Measurements from ENCODE around the gene GNAI1. TPM values are rescaled to one million over a fixed set of nuclear protein-coding genes. Genes with fewer than 3 reads are reported as not detected.

GNAI1 gene
- total RNA-seq, 4 donors from 2014 or later = 17.2 to 74.0 (median 38.2) TPM

- TF ChIP-seq POLR2A (IDR thresholded peaks at IDR 0.05) (no peak), CTCF (IDR thresholded peaks at IDR 0.05) (no peak)
- Histone ChIP-seq H3K9me3 (no peaks in the 10 kb centered on the region), H3K4me3 (no peak overlapping the region), H3K36me3 (no peaks in the 10 kb centered on the region), H3K27ac (no peak overlapping the region), H3K4me1 (no peaks in the 10 kb centered on the region), H3K27me3 (no peaks in the 10 kb centered on the region)
- intact Hi-C loops (cut with DNase I; ENCODE audit: low total_unique reads) = no loop called here
- no peak for DNase-seq
Measured at GRCh38 chr7:80204454-80204853, 69.8 kb downstream of the GNAI1 start.

- H3K27me3 ChIP-seq = no peaks in the 10 kb centered on the region
- intact Hi-C loops (cut with DNase I; ENCODE audit: low total_unique reads) = no loop called here
- H3K4me1 ChIP-seq = no peaks in the 10 kb centered on the region
- no peak overlapping the region for H3K27ac ChIP-seq
- no peaks in the 10 kb centered on the region for H3K9me3 ChIP-seq
- TF ChIP-seq POLR2A (IDR thresholded peaks at IDR 0.05) (no peak), CTCF (IDR thresholded peaks at IDR 0.05) (no peak)
- H3K36me3 ChIP-seq = no peaks in the 10 kb centered on the region
- no peak for DNase-seq
- H3K4me3 ChIP-seq = no peak overlapping the region
Measured at GRCh38 chr7:80204919-80205318, 70.3 kb downstream of the GNAI1 start.

GRCh38 chr7:80206763-80207162, 72.1 kb downstream of the GNAI1 start:
- intact Hi-C loops (cut with DNase I; ENCODE audit: low total_unique reads) = no loop called here

GRCh38 chr7:80207501-80207900, 72.9 kb downstream of the GNAI1 start:
- no peak for DNase-seq
- Histone ChIP-seq H3K27me3 (no peaks in the 10 kb centered on the region), H3K9me3 (no peaks in the 10 kb centered on the region), H3K4me3 (no peak overlapping the region), H3K4me1 (no peaks in the 10 kb centered on the region), H3K36me3 (no peaks in the 10 kb centered on the region), H3K27ac (no peak overlapping the region)
- TF ChIP-seq POLR2A (IDR thresholded peaks at IDR 0.05) (no peak), CTCF (IDR thresholded peaks at IDR 0.05) (no peak)
- intact Hi-C loops (cut with DNase I; ENCODE audit: low total_unique reads) = no loop called here

More at GRCh38 chr7:80206763-80207162, 72.1 kb downstream of the GNAI1 start:
- TF ChIP-seq POLR2A (IDR thresholded peaks at IDR 0.05) = no peak
- no peak for TF ChIP-seq CTCF (IDR thresholded peaks at IDR 0.05)
- Histone ChIP-seq H3K9me3 (no peaks in the 10 kb centered on the region), H3K36me3 (no peaks in the 10 kb centered on the region), H3K27ac (no peak overlapping the region), H3K4me1 (no peaks in the 10 kb centered on the region), H3K4me3 (no peak overlapping the region), H3K27me3 (no peaks in the 10 kb centered on the region)
- DNase-seq = no peak

- Histone ChIP-seq H3K4me3 (no peak overlapping the region), H3K27me3 (no peaks in the 10 kb centered on the region), H3K36me3 (no peaks in the 10 kb centered on the region), H3K27ac (no peak overlapping the region), H3K4me1 (no peaks in the 10 kb centered on the region), H3K9me3 (no peaks in the 10 kb centered on the region)
- TF ChIP-seq POLR2A (IDR thresholded peaks at IDR 0.05) (no peak), CTCF (IDR thresholded peaks at IDR 0.05) (no peak)
- intact Hi-C loops (cut with DNase I; ENCODE audit: low total_unique reads) = no loop called here
- no peak for DNase-seq
Measured at GRCh38 chr7:80208700-80209099, 74.1 kb downstream of the GNAI1 start.

All from uterus (tissue), 4 donors.